ENCODE results near the gene HDAC4. TPM values are rescaled to one million over a fixed set of nuclear protein-coding genes. Genes with fewer than 3 reads are reported as not detected.

The HDAC4 gene
- polyA plus RNA-seq, 2 of the 4 experiments (the other 2 are of a cell fraction) = 8.6 to 10.4 TPM

GRCh38 chr2:239179851-239180371, 220.9 kb downstream of the HDAC4 start:
- ATAC-seq = no peak
- Histone ChIP-seq H3K9me3 (no peaks in the 10 kb centered on the region; the same call in 2 of the 3 replicates), H3K4me2 (no peak overlapping the region), H3K27ac (no peak overlapping the region), H3K4me1 (no peaks in the 10 kb centered on the region), H3K4me3 (no peak overlapping the region)
- FAIRE-seq = no peak
- WGBS (ENCODE audit: missing lambda C conversion rate) = 90% methylated on average over 22 of the region's 22 CpGs
- POLR2A ChIA-PET = no interaction called here
- CTCF ChIA-PET = no interaction called here
- no peak for TF ChIP-seq RFX5 (IDR thresholded peaks at IDR 0.05)
- TF ChIP-seq POLR2A (IDR thresholded peaks at IDR 0.05; ENCODE audit: low read length) = no peak
- TF ChIP-seq USF2 (IDR thresholded peaks at IDR 0.05) = no peak
- no peak for TF ChIP-seq HDAC2 (IDR thresholded peaks at IDR 0.05)
- TF ChIP-seq CTCF (IDR thresholded peaks at IDR 0.05) = no peak
- no peak for TF ChIP-seq E2F6 (IDR thresholded peaks at IDR 0.05; ENCODE audit: borderline replicate concordance, low read depth)
- TF ChIP-seq JUN (IDR thresholded peaks at IDR 0.05) = no peak
- TF ChIP-seq RARB (CRISPR knock-in tag; IDR thresholded peaks at IDR 0.05) = no peak
- TF ChIP-seq MYC (IDR thresholded peaks at IDR 0.05; ENCODE audit: borderline replicate concordance, low read length) = no peak
- no peak for TF ChIP-seq TP53 (CRISPR knock-in tag; IDR thresholded peaks at IDR 0.05)
- TF ChIP-seq CHD2 (IDR thresholded peaks at IDR 0.05; ENCODE audit: low read length, partially characterized antibody) = no peak
- no peak for TF ChIP-seq ATOH8 (CRISPR knock-in tag; IDR thresholded peaks at IDR 0.05; ENCODE audit: low read depth)
- TF ChIP-seq NR3C1 (IDR thresholded peaks at IDR 0.05) = no peak
- no peak for TF ChIP-seq RAD21 (conservative IDR thresholded peaks at IDR 0.05 in 1 of 2, IDR thresholded peaks at IDR 0.05 in 1 of 2)
- no peak for TF ChIP-seq SREBF2 (IDR thresholded peaks at IDR 0.05)
- no peak for TF ChIP-seq MAX (IDR thresholded peaks at IDR 0.05)
- no peak for TF ChIP-seq PBX3 (IDR thresholded peaks at IDR 0.05)
- DNase-seq (ENCODE audit: low read depth in 1 of 2, low spot score in 1 of 2) = no peak

- CTCF ChIA-PET = interaction anchor here (0.5 kb wide), 1 partner anchor 974 kb away, joined by 3 read pairs; no protein-coding TSS in a partner anchor
- TF ChIP-seq HES2 (IDR thresholded peaks at IDR 0.05) = no peak
- TF ChIP-seq RAD21 (conservative IDR thresholded peaks at IDR 0.05 in 1 of 2, IDR thresholded peaks at IDR 0.05 in 1 of 2) = no peak
- TF ChIP-seq MAFK (IDR thresholded peaks at IDR 0.05; ENCODE audit: partially characterized antibody) = no peak
- no peak for TF ChIP-seq CBX2 (IDR thresholded peaks at IDR 0.05; ENCODE audit: borderline replicate concordance, low read depth)
- no peak for TF ChIP-seq ESRRA (IDR thresholded peaks at IDR 0.05; ENCODE audit: borderline replicate concordance, low read length)
- no peak for TF ChIP-seq HDAC2 (IDR thresholded peaks at IDR 0.05)
- TF ChIP-seq CHD4 (IDR thresholded peaks at IDR 0.05; ENCODE audit: borderline replicate concordance) = no peak
- TF ChIP-seq PBX3 (IDR thresholded peaks at IDR 0.05) = no peak
- no peak for TF ChIP-seq SREBF2 (IDR thresholded peaks at IDR 0.05)
- no peak for TF ChIP-seq ZFP36 (IDR thresholded peaks at IDR 0.05; ENCODE audit: borderline replicate concordance, partially characterized antibody)
- TF ChIP-seq HOXB13 (CRISPR knock-in tag; IDR thresholded peaks at IDR 0.05; ENCODE audit: low read depth) = no peak
- TF ChIP-seq JUN (IDR thresholded peaks at IDR 0.05) = no peak
- no peak for TF ChIP-seq RFX5 (IDR thresholded peaks at IDR 0.05)
- TF ChIP-seq CBX8 (IDR thresholded peaks at IDR 0.05) = no peak
- no peak for TF ChIP-seq ZC3H11A (IDR thresholded peaks at IDR 0.05)
- no peak for TF ChIP-seq ATOH8 (CRISPR knock-in tag; IDR thresholded peaks at IDR 0.05; ENCODE audit: low read depth)
- no peak for TF ChIP-seq CEBPB (IDR thresholded peaks at IDR 0.05)
- no peak for TF ChIP-seq HOXA7 (CRISPR knock-in tag; IDR thresholded peaks at IDR 0.05)
- TF ChIP-seq SMC3 (IDR thresholded peaks at IDR 0.05) = no peak
- no peak for TF ChIP-seq EP300 (IDR thresholded peaks at IDR 0.05)
- 96% methylated on average over 19 of the region's 26 CpGs for WGBS (ENCODE audit: missing lambda C conversion rate)
These were observed 221.9 kb downstream of the HDAC4 start for GRCh38 chr2:239178954-239179353.

More at GRCh38 chr2:239178954-239179353, 221.9 kb downstream of the HDAC4 start:
- FAIRE-seq (no peak), ATAC-seq (no peak), DNase-seq (ENCODE audit: low read depth in 1 of 2, low spot score in 1 of 2) (no peak)
- Histone ChIP-seq H3K27ac (no peak overlapping the region), H3K4me3 (no peak overlapping the region), H3K4me2 (no peak overlapping the region), H3K9me3 (peaks cover 7% of the 10 kb centered on the region), H3K4me1 (no peaks in the 10 kb centered on the region)
- POLR2A ChIA-PET = no interaction called here

Measured in A549 (cell line).